Left lung (tissue), 10 donors: Measurements from ENCODE around the gene SAT1. TPM values are rescaled to one million over a fixed set of nuclear protein-coding genes. Genes with fewer than 3 reads are reported as not detected.

Source experiments
- ATAC-seq: fragments of 200-7000 bp; cut with Tn5 transposase; one replicate; pipeline ENCODE4 v1.9.1; 2020; ENCODE audit warnings: moderate library complexity
- DNase-seq, 4 donors: peaks; one replicate each; pipeline ENCODE4 v3.0.0-alpha.2; 2013 to 2020
- H3K27ac ChIP-seq, 2 donors: fragments of 200-600 bp; sonication (generic) in 1 of 2; one replicate each; pipeline versions ENCODE4 v1.5.0 to v1.8.0; 2020 to 2021
- H3K27me3 ChIP-seq, 2 donors: fragments of 200-600 bp; sonication (generic) in 1 of 2; one replicate each; pipeline versions ENCODE4 v1.5.0 to v1.8.0; 2020 to 2021
- H3K36me3 ChIP-seq, 2 donors: fragments of 200-600 bp; sonication (generic) in 1 of 2; one replicate each; pipeline versions ENCODE4 v1.5.0 to v1.8.0; 2020 to 2021
- H3K4me1 ChIP-seq, 2 donors: fragments of 200-600 bp; one replicate each; pipeline ENCODE4 v1.8.0; 2021
- H3K4me3 ChIP-seq, 2 donors: fragments of 200-600 bp; sonication (generic) in 1 of 2; one replicate each; pipeline versions ENCODE4 v1.5.0 to v1.8.0; 2020 to 2021; ENCODE audit warnings: mild to moderate bottlenecking in 1 of 2
- H3K9me3 ChIP-seq, 2 donors: fragments of 200-600 bp; sonication (generic) in 1 of 2; one replicate each; pipeline versions ENCODE4 v1.5.0 to v1.8.0; 2020 to 2021
- CTCF ChIP-seq, 2 donors: fragments of 200-600 bp; sonication (generic) in 1 of 2; IDR thresholded peaks; one replicate each; pipeline versions ENCODE4 v1.5.0 to v1.8.0; 2021; ENCODE audit warnings: antibody characterized with exemption in 2 of 2
- intact Hi-C, 2 donors: fragments of 100-400 bp; cut with DNase I; formaldehyde crosslinking; loops; one replicate each; pipeline versions ENCODE4 v1.11.2 to v1.14.2; 2022
- polyA plus RNA-seq, 6 donors: library from polyadenylated mRNA; unstranded; fragments of 120-200 nt; gene quantifications; one replicate each; pipeline ENCODE4 v1.2.1, GENCODE V29; 2013; ENCODE audit not compliant: insufficient read length in 6 of 6
- total RNA-seq, 2 donors: library from RNA; stranded (reverse); fragmentation: NEBNext Ultra II Directional; extraction: Animal tissue kit (Norgen Biotek cat#: 25700); gene quantifications; one replicate each; pipeline ENCODE4 v1.2.1, GENCODE V29; 2021
- donor health status: DM: no; HTN: yes; CAD: no.
- donor health status: DM: no; HTN: no; CAD: no.

SAT1 gene
- total and polyA plus RNA-seq, 8 donors, result 266 to 970 (median 391) TPM

GRCh38 chrX:23749576-23749975 lies 33.4 kb upstream of the SAT1 start:
- intact Hi-C loops, result no loop called here
- DNase-seq, result no peak

DNA sequence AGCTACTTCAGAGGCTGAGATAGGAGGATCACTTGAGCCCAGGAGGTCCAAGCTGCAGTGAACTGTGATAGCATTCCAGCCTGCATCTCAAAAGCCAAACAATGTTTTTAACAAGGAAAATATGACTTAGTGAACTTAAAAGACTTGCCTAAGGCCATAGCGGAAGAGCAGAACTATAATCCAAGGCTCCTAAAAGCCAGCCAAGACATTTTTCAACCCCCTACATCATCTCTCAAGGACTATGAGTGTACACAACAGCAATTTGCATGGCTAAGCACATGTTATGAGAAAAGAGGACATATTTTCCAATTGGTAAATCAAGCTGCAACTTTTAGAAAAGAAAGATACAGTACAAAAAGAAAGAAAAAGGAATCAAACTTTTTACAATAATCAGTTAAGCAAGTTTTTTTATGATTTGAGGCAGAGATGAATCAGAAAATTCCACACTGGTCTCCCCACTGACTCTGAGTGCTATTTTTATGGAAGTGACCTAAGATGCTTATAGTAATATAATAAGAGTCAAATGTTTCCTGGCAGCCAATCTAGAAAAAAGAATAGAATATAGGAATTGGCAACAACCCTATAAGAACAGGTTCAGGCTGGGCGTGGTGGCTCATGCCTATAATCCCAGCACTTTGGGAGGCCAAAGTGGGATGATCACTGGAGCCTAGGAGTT lies 30.1 kb upstream of the SAT1 start:
- ATAC-seq, result peak; percentile 76
- Histone ChIP-seq H3K4me1 (no peaks in the 10 kb centered on the region), H3K27ac (peak overlapping the region in 1 of 2 donors; percentile 41), H3K36me3 (no peaks in the 10 kb centered on the region), H3K9me3 (no peaks in the 10 kb centered on the region), H3K4me3 (no peak overlapping the region), H3K27me3 (no peaks in the 10 kb centered on the region)
- DNase-seq, result no peak
- intact Hi-C loops, result loop anchor here in 1 of 2 donors (10.0 kb wide), 1 partner anchor 152 kb away; the partner anchor contains the start of genes APOO and CXorf58
- no peak for TF ChIP-seq CTCF (IDR thresholded peaks at IDR 0.05)

More at GRCh38 chrX:23749576-23749975, 33.4 kb upstream of the SAT1 start:
- Histone ChIP-seq H3K4me1 (no peaks in the 10 kb centered on the region), H3K4me3 (no peak overlapping the region), H3K9me3 (no peaks in the 10 kb centered on the region), H3K27ac (no peak overlapping the region), H3K36me3 (no peaks in the 10 kb centered on the region), H3K27me3 (no peaks in the 10 kb centered on the region)
- ATAC-seq, result no peak
- TF ChIP-seq CTCF (IDR thresholded peaks at IDR 0.05), result no peak

GRCh38 chrX:23754664-23755063 lies 28.3 kb upstream of the SAT1 start:
- intact Hi-C loops, result loop anchor here in 1 of 2 donors (10.0 kb wide), 1 partner anchor 150 kb away; the partner anchor contains the start of genes APOO and CXorf58
- no peaks in the 10 kb centered on the region for H3K36me3 ChIP-seq
- DNase-seq (no peak), ATAC-seq (no peak)
- no peak overlapping the region for H3K4me3 ChIP-seq
- H3K9me3 ChIP-seq, result no peaks in the 10 kb centered on the region
- no peak for TF ChIP-seq CTCF (IDR thresholded peaks at IDR 0.05)
- H3K4me1 ChIP-seq, result no peaks in the 10 kb centered on the region
- no peak overlapping the region for H3K27ac ChIP-seq
- no peaks in the 10 kb centered on the region for H3K27me3 ChIP-seq

- Histone ChIP-seq H3K27ac (no peak overlapping the region), H3K4me3 (no peak overlapping the region), H3K36me3 (no peaks in the 10 kb centered on the region), H3K4me1 (no peaks in the 10 kb centered on the region), H3K9me3 (no peaks in the 10 kb centered on the region), H3K27me3 (no peaks in the 10 kb centered on the region)
- intact Hi-C loops, result loop anchor here in 1 of 2 donors (10.0 kb wide), 1 partner anchor 149 kb away; the partner anchor contains the start of genes APOO and CXorf58
- DNase-seq (peak in 3 of 4 donors; percentile 12 to 61 (median 54)), ATAC-seq (peak; percentile 75)
- peak; percentile 54 for TF ChIP-seq CTCF (IDR thresholded peaks at IDR 0.05)
Observed at GRCh38 chrX:23756165-23756564, 26.8 kb upstream of the SAT1 start.

- no peak overlapping the region for H3K27ac ChIP-seq
Observed at GRCh38 chrX:23759821-23760220, 23.2 kb upstream of the SAT1 start.

More at GRCh38 chrX:23759821-23760220, 23.2 kb upstream of the SAT1 start:
- Histone ChIP-seq H3K4me3 (no peak overlapping the region), H3K4me1 (no peaks in the 10 kb centered on the region), H3K36me3 (no peaks in the 10 kb centered on the region), H3K27me3 (no peaks in the 10 kb centered on the region), H3K9me3 (no peaks in the 10 kb centered on the region)
- ATAC-seq (no peak), DNase-seq (no peak)
- intact Hi-C loops, result loop anchor here in 1 of 2 donors (10.0 kb wide), 1 partner anchor 145 kb away; the partner anchor contains the start of genes APOO and CXorf58
- TF ChIP-seq CTCF (IDR thresholded peaks at IDR 0.05), result no peak
